ENCODE results near the gene RAPGEF3. TPM values are rescaled to one million over a fixed set of nuclear protein-coding genes. Genes with fewer than 3 reads are reported as not detected.

The RAPGEF3 gene
- total RNA-seq, 2 experiments from 2014 or later: 0.24 TPM; not detected in 1

DNA sequence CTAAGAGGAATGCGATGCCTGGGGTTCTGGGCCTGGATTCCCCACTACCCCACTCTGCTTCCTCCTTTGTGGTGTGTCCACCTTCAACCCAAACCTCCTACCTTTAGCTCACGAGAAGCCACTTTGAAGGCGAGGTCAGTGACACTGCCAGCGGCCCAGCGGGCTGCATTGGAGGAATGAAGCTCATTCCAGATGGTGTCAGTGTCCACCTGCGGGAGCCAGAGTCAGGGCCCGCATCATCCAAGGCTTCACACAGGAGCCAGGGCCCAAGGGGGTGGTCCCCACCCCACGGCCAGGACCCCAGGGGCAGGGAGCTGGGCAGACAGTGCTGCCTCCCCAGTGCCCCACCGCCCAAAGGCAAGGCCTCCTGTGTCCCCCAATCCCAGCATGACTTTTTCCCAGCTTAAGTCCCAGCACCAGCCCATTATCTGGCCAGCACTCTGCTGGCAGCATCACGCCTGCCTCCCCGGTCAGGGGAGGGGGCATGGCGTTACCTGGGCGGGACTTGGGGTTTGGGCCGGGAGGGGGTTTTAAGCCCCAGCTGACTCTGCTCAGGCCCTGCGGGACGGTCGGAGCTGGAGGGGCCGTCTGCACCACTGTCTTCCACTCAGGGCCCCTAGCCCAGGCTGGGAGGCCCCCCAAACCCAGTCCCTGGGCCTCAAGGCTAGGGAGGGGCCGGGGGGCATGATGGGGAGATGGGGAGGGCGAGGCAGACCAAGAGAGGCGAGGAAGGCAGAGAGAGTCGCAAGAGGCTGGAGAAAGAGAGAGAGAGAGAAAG is 31.2 kb upstream of the RAPGEF3 start:
- H3K27ac Mint-ChIP-seq: no peak overlapping the region
- H3K36me3 Mint-ChIP-seq (ENCODE audit: low read depth): peaks cover 81% of the 10 kb centered on the region
- ATAC-seq: no peak
- no peaks in the 10 kb centered on the region for H3K9me3 Mint-ChIP-seq (ENCODE audit: insufficient read depth)
- no peaks in the 10 kb centered on the region for H3K27me3 Mint-ChIP-seq (ENCODE audit: low read depth)
- no peaks in the 10 kb centered on the region for H3K4me1 Mint-ChIP-seq (ENCODE audit: low read depth)
- ChIA-PET POLR2A (interaction anchor here (0.9 kb wide), 1 partner anchor 53 kb away, joined by 3 read pairs; no protein-coding TSS in a partner anchor), CTCF (interaction anchor here (0.7 to 4.8 kb wide), 9 partner anchors 9 to 50 kb away, joined by 3 to 18 read pairs (median 6); no protein-coding TSS in a partner anchor)
- DNase-seq: no peak
- no peak overlapping the region for H3K4me3 Mint-ChIP-seq

DNA sequence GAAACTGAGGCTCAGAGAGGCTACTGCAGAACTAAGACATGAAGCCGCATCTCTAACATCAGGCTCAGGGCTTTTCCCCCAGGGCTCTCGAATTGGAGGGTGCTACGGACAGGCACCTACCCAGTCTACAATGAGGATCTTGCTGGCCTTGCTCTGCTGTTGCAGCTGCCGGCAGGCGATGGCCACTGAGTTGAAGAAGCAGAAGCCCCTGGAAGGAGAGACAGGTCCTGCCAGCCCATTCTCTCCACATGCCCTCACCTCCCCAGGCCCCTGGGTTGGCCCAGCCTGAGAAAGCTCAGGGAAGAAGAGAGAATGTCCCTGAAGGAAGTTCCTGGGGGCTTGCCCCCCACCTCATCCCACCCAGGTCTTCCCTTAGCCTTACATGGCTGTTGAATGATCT is 30.5 kb upstream of the RAPGEF3 start:
- Mint-ChIP-seq H3K36me3 (ENCODE audit: low read depth) (peaks cover 84% of the 10 kb centered on the region), H3K4me1 (ENCODE audit: low read depth) (no peaks in the 10 kb centered on the region), H3K9me3 (ENCODE audit: insufficient read depth) (no peaks in the 10 kb centered on the region), H3K27me3 (ENCODE audit: low read depth) (no peaks in the 10 kb centered on the region), H3K4me3 (no peak overlapping the region), H3K27ac (no peak overlapping the region)
- ChIA-PET POLR2A (interaction anchor here (1.4 kb wide), 1 partner anchor 13 kb away, joined by 4 read pairs; no protein-coding TSS in a partner anchor), CTCF (interaction anchor here (1.0 to 4.8 kb wide), 6 partner anchors 11 to 51 kb away, joined by 3 to 18 read pairs (median 6); no protein-coding TSS in a partner anchor)
- DNase-seq (no peak), ATAC-seq (no peak)

DNA sequence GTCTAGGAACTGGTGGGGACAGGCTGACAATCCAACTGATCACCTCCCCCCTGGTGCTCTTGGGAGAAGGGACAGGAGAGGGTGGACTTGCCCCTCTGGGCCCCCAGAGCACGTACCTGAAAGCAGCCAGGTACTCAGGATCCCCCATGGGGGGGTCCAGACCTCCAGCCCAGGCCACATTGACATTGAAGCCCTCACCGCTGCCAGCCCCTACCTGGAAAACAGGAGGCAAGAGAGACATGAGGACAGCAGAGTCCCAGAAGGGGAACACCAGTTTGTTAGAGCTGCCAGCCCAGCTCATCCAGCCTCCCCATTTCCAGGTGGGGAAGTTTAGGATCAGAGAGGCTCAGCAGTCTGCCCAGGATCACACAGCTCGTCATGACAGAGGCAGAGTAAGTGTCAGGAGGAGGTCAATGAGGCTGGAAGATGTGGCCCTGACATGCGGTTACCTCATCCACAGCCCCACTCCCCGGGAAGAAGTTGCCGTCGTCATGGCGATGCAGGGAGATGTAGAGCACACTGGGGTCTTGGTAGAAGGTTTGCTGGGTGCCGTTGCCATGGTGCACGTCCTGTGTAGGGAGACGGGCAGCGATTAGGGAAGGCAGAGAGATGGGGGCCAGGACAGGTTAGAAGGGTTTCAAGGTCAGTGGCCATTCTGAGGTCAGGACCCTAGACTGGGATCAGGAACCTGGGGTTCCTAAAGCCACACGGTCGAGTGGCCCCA is 29.1 kb upstream of the RAPGEF3 start:
- Mint-ChIP-seq H3K27ac (peak overlapping the region; percentile 55), H3K36me3 (ENCODE audit: low read depth) (peaks cover 80% of the 10 kb centered on the region), H3K4me3 (no peak overlapping the region), H3K9me3 (ENCODE audit: insufficient read depth) (no peaks in the 10 kb centered on the region), H3K27me3 (ENCODE audit: low read depth) (no peaks in the 10 kb centered on the region), H3K4me1 (ENCODE audit: low read depth) (peaks cover under 1% of the 10 kb centered on the region)
- DNase-seq: no peak
- ATAC-seq: no peak
- ChIA-PET POLR2A (interaction anchor here (0.8 to 1.4 kb wide), 3 partner anchors 14 to 29 kb away, joined by 4 read pairs; no protein-coding TSS in a partner anchor), CTCF (interaction anchor here (0.8 to 4.8 kb wide), 6 partner anchors 10 to 50 kb away, joined by 5 to 18 read pairs (median 6); no protein-coding TSS in a partner anchor)

DNA sequence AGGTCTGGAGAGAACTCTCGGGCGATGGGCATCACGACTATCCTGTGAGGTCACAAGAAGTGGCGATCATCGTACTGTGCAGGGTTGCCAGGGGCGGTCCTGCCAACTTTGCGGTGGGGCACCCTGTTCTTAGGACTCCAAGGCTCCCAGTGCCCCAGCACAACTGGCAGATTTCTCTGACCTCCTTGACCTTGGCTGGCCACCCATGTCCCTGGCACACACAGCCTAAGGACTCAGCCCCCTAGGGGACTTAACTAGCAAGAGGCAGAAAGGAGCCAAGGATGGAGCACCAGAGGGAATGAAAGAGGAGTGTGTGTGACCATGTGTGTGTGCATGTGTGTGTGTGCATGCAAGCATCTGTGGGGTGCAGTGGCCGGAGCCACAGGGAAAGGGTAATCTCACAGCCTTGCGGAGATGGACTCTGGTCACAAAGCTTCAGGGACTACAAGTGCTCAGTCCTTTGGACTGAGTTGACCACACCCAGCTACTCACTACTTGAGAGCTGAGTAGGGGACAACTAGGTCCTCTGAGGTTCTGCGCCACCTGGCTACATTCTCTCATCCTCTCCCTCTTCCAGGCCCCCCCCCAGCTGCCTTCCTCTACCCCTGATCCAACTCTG is 28.1 kb upstream of the RAPGEF3 start:
- Mint-ChIP-seq H3K4me3 (no peak overlapping the region), H3K36me3 (ENCODE audit: low read depth) (peaks cover 75% of the 10 kb centered on the region), H3K4me1 (ENCODE audit: low read depth) (peaks cover 4% of the 10 kb centered on the region), H3K27ac (peak overlapping the region; percentile 55), H3K27me3 (ENCODE audit: low read depth) (no peaks in the 10 kb centered on the region), H3K9me3 (ENCODE audit: insufficient read depth) (no peaks in the 10 kb centered on the region)
- DNase-seq (no peak), ATAC-seq (no peak)
- CTCF ChIA-PET: interaction anchor here (0.7 to 4.8 kb wide), 6 partner anchors 9 to 51 kb away, joined by 3 to 18 read pairs (median 5); no protein-coding TSS in a partner anchor
- POLR2A ChIA-PET: interaction anchor here (1.4 kb wide), 1 partner anchor 21 kb away, joined by 4 read pairs; no protein-coding TSS in a partner anchor

DNA sequence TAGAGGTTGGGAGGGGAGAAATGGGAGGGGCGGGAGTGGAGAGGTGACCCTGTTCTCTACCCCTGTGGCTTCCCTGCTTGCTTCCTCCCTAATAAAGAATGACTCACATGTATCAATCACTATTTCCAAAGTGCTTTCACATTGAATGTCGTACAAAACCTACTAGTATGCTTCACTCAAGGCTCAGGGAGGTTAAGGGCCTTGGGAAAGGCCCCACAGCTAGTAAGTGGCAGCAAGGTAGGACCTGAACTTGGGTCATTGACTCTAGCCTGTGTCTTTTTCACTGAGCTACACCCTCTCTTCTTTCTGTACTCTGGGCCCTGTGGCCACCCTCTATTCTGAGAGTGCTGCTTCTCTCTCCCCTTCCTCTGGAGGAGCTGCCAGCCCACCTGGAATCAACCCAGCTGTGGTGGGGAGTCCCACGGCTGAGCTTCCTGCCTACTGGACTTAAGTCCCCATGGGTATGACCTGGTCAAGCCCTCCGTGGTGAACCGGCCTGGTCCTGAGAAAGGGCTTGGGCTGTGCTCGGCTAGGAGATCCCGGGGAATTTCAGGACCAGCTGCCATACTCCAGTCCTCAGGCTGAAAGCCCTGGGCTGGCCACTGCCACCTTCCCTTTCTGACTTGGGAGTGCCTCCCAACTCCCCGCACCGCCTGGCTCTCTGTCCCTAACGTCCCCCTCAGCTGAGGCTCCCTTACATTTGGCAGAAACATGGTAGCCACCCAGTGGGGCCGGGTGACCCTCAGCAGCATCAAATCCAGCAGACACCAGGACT is 27.4 kb upstream of the RAPGEF3 start:
- ATAC-seq: no peak
- DNase-seq: no peak
- ChIA-PET POLR2A (interaction anchor here (1.4 kb wide), 1 partner anchor 22 kb away, joined by 4 read pairs; no protein-coding TSS in a partner anchor), CTCF (interaction anchor here (0.9 to 1.6 kb wide), 3 partner anchors 31 to 43 kb away, joined by 3 to 5 read pairs (median 3); no protein-coding TSS in a partner anchor)
- no peaks in the 10 kb centered on the region for H3K9me3 Mint-ChIP-seq (ENCODE audit: insufficient read depth)
- H3K4me1 Mint-ChIP-seq (ENCODE audit: low read depth): peaks cover 4% of the 10 kb centered on the region
- H3K27me3 Mint-ChIP-seq (ENCODE audit: low read depth): no peaks in the 10 kb centered on the region
- H3K4me3 Mint-ChIP-seq: no peak overlapping the region
- H3K27ac Mint-ChIP-seq: peak overlapping the region; percentile 34
- peaks cover 71% of the 10 kb centered on the region for H3K36me3 Mint-ChIP-seq (ENCODE audit: low read depth)

DNA sequence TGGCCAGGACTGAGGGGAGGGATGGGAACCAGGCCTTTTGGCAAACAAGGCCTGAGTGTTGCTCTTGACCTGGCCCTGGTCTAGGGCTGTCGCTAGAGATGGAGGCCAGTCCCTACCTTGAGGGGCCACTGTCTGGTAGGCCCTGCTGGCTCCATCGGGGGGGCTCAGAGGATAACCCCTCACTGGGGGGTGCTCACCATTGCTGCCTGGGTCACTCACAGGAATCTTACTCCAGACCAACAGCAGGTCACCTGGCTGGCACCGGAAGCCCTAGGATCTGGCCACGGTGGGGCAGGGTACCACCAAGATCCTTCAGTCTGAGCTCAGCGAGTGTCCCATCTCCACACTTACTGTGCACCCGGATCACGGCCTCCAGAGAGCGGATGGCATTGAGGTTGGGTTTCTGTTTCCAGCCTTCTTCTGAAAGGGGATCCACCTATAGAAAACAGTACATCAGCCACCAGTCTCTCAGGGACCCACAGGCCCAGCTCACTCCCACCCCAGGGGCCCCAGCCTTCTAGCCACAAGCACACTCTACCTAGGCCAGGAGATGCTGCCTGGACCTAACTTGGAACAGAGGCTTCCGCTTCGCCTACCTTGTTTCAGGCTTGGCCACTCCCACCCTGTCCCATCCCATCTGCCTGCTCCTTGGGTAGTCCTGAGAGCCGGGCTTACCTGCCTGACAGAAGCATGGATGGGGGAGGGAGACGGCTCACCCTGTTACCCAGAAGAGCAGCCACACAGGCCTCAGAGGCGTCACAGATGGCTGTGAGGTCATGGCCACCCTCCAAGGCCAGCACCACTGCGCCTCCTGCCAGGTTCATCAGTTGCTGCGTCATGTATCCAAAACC is 26.6 kb upstream of the RAPGEF3 start:
- no peaks in the 10 kb centered on the region for H3K9me3 Mint-ChIP-seq (ENCODE audit: insufficient read depth)
- H3K36me3 Mint-ChIP-seq (ENCODE audit: low read depth): peaks cover 64% of the 10 kb centered on the region
- DNase-seq: no peak
- no peak for ATAC-seq
- peaks cover 4% of the 10 kb centered on the region for H3K4me1 Mint-ChIP-seq (ENCODE audit: low read depth)
- no peaks in the 10 kb centered on the region for H3K27me3 Mint-ChIP-seq (ENCODE audit: low read depth)
- no peak overlapping the region for H3K4me3 Mint-ChIP-seq
- no peak overlapping the region for H3K27ac Mint-ChIP-seq
- POLR2A ChIA-PET: interaction anchor here (0.6 kb wide), 1 partner anchor 78 kb away, joined by 3 read pairs; no protein-coding TSS in a partner anchor
- CTCF ChIA-PET: interaction anchor here (0.9 to 1.1 kb wide), 3 partner anchors 31 to 52 kb away, joined by 3 to 4 read pairs (median 3); no protein-coding TSS in a partner anchor

DNA sequence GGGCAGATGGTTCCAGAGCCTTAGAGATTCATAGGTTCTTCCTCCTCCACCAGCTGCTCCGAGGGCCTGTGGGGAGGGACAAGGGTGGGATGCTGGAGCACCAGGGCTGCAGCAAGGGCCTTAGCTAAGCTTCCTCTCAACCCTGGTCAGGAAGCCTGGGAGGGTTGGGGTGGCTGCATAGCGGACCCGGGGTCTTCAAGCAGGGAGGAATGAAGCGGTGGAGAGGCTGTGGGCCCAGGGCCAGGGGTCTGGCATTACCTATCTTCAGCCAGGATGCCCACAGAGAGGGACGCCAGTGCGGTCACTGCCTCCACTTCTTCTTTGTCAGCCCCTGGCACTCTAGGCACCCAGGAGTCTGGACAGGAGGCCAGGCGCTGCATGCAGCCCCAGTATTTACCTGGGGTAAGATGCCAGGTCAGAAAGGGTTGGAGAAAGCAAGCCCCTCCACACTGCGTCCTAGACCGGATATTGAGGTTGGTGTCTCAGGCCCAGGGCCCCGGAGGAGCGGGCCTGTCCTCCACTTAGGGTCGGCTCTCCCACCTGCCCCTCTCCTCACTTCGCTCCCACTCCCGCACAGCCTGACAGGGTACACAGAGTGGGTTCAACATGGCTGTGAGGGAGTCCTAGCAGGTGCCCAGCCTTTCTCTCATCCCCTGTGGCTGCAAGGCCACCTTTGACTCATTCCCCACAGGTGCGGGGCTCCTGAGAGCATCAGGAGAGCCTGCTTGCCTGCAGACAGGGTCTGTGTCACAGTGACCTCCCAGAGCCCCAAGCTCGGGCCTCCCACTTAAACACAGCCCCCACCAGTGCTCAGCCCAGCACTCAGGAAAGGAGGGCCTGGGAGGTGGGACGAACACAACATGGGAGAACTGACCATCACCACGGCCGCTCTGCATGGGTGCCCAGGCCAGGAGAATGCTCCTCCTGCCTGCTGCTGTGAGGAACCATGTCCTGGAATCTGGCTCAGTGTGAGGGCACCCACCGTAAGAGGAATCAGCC is 25.4 kb upstream of the RAPGEF3 start:
- POLR2A ChIA-PET: no interaction called here
- H3K4me3 Mint-ChIP-seq: no peak overlapping the region
- H3K27me3 Mint-ChIP-seq (ENCODE audit: low read depth): no peaks in the 10 kb centered on the region
- H3K27ac Mint-ChIP-seq: peak overlapping the region; percentile 49
- H3K9me3 Mint-ChIP-seq (ENCODE audit: insufficient read depth): no peaks in the 10 kb centered on the region
- H3K4me1 Mint-ChIP-seq (ENCODE audit: low read depth): peaks cover 11% of the 10 kb centered on the region
- ATAC-seq (no peak), DNase-seq (no peak)
- peaks cover 61% of the 10 kb centered on the region for H3K36me3 Mint-ChIP-seq (ENCODE audit: low read depth)
- CTCF ChIA-PET: interaction anchor here (1.0 kb wide), 1 partner anchor 53 kb away, joined by 4 read pairs; no protein-coding TSS in a partner anchor

DNA sequence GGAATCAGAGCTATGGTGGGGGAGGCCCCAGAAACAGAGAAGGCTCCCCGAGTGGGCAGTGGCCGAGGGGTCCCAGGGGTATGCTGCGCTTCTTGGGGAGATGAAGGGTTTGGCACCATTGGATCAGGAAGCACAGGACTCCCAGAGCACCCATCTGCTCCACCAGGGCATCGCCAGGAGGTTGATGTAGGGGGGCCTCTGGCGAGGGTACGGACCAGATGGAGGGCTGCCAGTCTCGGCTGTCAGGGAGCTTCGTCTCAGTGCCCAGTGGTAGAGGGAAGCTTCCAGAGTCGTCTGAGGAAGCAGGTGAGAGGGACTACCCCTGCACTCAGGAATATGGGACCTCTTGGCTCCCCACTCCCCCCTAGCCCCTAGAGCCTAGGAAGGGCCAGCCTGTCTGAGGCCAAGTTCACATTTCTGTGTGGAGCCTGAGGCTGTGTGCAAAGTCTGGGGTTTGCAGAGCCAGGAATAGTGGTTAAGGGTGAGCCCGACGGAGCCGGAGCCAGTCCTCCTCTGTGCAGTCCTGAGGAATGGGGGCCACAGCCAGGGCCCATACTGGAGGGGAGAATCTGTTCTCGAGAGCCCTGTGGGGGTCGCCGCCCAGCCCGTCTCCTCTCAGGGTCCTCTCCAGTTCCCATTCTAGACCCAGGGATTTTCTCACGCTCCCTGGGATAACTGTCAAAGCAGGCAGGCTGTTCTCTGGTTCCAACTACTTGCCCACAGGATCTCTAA is 24.5 kb upstream of the RAPGEF3 start:
- peak overlapping the region; percentile 77 for H3K27ac Mint-ChIP-seq
- no peak overlapping the region for H3K4me3 Mint-ChIP-seq
- no peak for ATAC-seq
- H3K9me3 Mint-ChIP-seq (ENCODE audit: insufficient read depth): no peaks in the 10 kb centered on the region
- H3K4me1 Mint-ChIP-seq (ENCODE audit: low read depth): peaks cover 15% of the 10 kb centered on the region
- CTCF ChIA-PET: interaction anchor here (1.9 to 9.4 kb wide), 3 partner anchors 18 to 52 kb away, joined by 7 to 144 read pairs (median 24); no protein-coding TSS in a partner anchor
- POLR2A ChIA-PET: interaction anchor here (0.5 kb wide), 1 partner anchor 371 kb away, joined by 3 read pairs; no protein-coding TSS in a partner anchor
- DNase-seq: no peak
- H3K27me3 Mint-ChIP-seq (ENCODE audit: low read depth): no peaks in the 10 kb centered on the region
- H3K36me3 Mint-ChIP-seq (ENCODE audit: low read depth): peaks cover 51% of the 10 kb centered on the region

DNA sequence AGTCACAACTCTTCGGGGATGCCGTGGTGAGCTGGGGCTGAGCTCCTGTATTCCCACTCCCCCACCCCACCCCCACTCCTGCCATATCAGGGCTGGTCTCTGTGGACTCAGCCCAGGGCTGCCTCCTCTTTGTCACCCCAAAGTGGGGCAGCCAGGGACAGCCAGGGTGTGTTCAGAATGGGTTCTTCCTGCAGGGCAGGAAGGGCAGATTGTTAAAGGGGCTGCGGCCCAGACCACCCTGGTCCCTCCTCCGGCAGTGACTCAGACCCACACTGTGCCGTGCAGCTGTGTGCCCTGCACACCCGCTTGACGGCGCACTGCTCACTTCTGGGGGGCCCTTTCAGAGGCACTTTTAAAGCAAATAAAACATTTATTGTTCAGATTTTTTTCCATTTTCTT is 23.7 kb upstream of the RAPGEF3 start:
- no peak for DNase-seq
- ChIA-PET POLR2A (interaction anchor here (0.7 kb wide), 1 partner anchor 41 kb away, joined by 3 read pairs; no protein-coding TSS in a partner anchor), CTCF (interaction anchor here (0.8 to 18.4 kb wide), 9 partner anchors 11 to 66 kb away, joined by 3 to 646 read pairs (median 7); no protein-coding TSS in a partner anchor)
- peaks cover 43% of the 10 kb centered on the region for H3K36me3 Mint-ChIP-seq (ENCODE audit: low read depth)
- H3K27ac Mint-ChIP-seq: peak overlapping the region; percentile 77
- no peak for ATAC-seq
- no peak overlapping the region for H3K4me3 Mint-ChIP-seq
- H3K27me3 Mint-ChIP-seq (ENCODE audit: low read depth): no peaks in the 10 kb centered on the region
- peaks cover 22% of the 10 kb centered on the region for H3K4me1 Mint-ChIP-seq (ENCODE audit: low read depth)
- H3K9me3 Mint-ChIP-seq (ENCODE audit: insufficient read depth): no peaks in the 10 kb centered on the region
